Stimulated activated CD4-positive, alpha-beta T cell treated with anti-CD3 and anti-CD28 coated beads, Interleukin-1b, Interleukin-23, amount 100 ng/mL, for 4 hours (primary cell): ENCODE data around the gene GYG1.
"Not testable (repeated sequence)": the region's sequence is repeated elsewhere in the genome, so short reads cannot be mapped to it uniquely, and the experiment has no call there.

Experiments
- DNase-seq, 2 donors: peaks; one replicate each; pipeline ENCODE4 v3.0.0-alpha.2; 2020; ENCODE audit warnings: low read depth in 2 of 2

GYG1 gene

DNA sequence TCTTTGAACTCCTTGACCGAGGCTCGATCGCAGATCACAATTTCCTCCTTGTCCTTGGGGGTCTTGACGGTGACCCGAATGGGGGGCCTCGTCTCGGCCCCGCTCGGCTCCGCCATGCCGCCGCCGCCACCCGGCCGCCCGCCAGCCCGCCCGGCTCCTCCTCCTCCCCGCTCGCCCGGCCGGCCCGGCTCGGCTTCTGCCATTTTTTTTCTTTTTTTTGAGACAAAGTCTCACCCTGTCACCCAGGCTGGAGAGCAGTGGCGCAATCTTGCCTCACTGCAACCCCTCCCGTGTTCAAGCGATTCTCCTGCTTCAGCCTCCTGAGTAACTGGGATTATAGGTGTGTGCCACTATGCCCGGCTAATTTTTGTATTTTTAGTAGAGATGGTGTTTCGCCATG lies 3.8 kb upstream of the GYG1 start:
- DNase-seq: not testable (repeated sequence)

DNA sequence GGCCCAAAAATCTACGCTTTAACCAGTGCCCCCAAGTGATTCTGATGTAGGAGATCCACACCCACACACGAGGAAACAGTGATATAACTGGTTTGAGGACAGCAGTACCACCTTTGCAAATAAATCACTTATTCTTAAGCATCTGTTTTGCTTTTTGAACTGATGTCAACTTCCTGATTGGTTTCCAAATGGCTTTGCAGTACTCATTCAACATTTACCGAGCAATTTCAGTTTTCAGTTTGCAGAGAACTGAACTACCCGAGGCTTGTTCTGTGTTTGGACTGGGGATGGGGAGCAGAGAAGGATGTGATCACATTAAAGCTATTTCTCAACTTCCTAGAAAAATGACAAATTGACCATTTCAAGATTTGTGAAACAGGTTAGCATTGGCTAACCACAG lies 1.1 kb upstream of the GYG1 start:
- DNase-seq: no peak

DNA sequence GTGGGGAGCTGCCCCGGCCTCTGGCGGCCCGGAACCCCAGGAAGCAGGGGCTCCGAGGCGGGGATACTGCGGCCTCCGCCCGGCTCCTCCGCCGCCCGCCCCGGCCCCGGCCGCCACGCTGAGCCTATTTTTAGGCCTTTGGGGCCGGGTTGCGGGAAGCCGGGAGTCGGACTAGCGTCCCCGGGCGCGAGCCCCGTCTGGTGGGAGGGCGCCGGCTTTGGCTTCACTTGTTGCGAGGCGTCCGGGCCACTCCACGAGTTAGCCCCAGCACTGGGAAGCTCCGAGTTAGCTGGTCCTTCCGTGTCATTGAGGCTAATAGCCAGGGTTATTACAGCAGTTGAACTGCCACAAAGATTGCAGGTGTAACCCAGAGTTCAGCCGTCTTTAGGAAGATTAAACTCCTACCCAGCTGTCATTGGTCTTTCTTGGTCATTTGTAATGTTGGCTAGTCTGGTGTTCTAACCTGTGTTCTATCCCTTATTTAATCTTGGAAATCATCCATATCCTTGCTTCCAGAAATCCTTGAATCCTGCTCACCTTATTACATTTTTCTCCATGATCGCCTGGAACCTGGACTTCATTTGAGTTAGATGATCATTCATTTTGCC lies 791 bp downstream of the GYG1 start:
- DNase-seq: no peak

DNA sequence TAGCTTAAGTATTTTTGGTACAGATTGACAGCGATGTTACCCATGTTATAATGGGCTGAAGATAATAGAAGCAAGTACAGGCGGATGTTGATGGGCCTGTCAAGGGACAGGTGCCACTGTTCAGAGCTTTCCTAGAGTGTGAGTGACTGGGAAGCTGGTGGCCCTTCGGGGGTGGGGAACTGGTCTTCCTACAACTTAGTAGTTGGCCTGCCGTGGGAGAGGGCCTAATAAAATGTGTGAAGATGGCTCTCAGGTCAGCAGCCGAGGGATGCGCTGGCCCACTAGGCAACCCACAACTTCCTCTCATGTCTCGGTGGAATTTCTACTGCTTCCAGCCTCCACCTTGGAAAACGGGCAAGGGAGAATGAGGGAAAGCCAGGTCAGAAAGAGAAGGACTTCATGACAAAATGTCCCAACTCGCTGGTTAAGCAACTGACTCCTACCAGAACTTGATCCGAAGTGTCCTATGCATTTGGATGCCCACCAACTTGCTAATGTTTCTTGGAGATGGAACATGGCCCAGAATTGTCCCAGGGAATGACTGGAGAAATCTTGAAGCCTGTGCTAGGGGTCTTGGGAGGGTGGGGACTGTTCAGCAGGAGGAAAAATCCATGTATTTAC lies 1.4 kb downstream of the GYG1 start:
- DNase-seq: no peak

DNA sequence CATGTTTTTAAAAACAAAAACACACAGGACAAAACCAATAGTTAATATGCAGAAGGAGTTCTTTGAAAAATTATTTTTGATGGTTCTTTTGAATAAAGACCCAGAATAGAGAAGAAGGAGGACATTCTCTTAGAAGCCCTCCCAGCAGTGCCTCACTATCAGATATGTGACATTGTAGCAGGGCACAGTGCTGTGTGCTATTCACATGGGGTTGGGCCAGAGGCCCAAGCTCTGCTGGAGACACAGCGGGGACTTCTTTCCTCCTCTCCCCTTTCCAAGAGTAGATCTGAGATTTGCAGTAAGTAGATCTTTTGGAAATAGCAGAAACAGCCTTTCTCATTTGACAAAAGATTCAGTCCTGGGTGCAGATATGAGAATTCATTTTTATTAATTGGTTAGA lies 6.3 kb downstream of the GYG1 start:
- no peak for DNase-seq

DNA sequence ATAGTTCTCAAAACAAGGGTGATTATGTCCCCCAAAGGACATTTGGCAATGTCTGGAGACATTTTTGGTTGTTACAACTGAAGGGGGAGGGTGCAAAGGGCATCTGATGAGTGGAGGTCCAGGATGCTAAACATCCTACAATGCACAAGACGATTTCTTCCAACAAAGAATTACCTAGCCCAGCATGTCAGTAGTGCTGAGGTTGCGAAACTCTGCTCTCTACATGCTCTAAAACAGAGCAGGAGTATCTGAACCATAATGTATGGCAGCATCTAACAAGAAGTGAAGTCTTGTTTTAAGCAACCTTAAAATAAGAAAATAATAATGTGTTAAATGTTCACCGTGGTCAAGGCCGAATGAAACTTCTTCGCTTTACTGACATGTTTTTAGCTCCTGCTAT lies 7.0 kb downstream of the GYG1 start:
- DNase-seq: no peak

DNA sequence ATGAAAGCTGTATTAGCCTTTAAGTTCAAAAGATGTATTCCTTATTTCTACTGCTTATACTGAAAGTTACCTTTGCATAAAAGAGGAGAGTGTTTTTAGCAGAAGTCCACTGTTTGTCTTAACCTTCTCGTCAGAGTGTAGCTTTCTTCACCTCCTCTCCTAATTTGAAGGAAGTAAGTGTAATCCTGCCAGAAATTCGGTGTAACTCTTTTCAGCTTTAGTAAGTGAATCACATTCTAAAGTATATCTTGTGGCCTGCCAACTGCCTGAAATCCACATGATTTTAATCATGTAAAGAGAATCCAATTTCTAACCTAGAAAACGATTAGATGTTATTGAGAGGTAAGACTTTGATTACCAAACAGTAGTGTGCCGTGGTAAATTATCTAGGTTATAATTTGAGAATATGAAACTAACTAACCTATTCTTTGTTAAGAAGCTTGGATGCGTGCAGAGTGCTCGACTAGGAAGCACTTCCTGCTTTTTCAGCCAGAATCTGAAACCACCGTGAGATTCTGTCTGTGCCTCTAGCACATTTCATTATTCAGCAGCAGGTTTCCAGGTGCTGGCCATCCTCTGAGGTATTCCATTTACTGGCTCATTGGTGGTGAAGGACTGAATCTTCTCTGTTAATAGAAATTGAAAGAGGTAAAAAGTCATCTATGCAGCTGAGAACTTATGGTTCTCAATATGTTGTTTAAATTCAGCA lies 7.5 kb downstream of the GYG1 start:
- no peak for DNase-seq

DNA sequence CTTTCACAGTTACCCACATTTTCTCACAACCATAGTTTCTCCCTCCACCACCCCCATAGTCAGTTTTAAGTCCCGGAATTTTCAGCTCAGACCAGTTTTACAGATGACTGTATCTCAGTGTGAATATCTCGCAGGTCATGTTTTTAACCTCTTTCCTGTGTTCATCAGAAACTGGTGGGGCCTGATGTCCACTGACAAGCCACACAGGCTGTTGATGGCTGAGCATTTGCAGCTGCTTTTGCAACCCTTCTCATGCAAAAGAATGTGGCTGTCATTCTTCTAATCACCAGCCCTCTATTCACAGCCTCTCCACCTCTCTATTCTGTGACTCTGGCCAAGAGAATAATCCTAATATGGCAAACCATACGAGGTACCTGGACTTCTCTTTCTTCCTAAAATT lies 8.5 kb downstream of the GYG1 start:
- DNase-seq: no peak

DNA sequence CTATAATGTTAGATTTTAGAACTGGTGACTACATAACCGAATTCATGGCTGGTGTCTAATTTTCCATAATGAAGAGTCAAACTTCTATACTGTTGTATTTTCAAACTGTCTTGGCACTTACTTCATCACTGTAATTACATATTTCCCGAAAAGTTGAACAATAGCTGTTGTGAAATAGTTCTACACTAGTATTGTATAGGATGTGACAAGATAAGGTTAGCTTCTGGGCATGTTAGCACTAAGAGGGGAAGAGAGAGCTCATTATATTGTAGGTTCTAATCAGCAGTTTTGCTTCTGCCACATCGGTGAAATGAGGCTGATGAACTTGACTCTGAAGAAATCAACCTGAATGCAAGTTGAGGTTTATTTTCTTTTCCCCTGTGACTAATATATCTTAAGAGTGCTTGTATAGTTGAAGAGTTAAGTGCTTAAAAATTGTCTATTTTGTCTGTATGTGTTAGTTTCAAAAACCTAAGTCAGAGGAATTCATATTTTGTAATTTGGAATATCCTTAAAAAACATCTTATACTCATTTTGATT lies 8.9 kb downstream of the GYG1 start:
- DNase-seq: no peak

DNA sequence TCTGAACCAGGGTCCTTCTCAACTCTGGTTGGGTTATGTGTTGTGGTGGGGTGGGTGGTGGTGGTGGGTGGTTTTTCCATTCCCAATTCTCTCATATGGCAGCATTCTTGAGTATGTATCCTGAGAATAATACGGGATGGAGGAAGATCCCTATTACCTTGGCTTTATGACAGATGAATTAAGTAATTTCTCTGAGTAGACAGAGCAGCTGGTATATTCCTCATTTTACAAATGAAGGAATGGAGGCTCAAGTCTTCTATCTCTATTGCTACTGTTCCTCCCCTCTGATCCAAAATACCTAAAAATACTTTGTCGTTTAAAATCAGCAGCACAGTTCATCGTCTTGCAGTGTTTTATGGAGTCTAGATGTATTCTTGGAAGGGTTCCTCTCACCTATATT lies 10.4 kb downstream of the GYG1 start:
- DNase-seq: no peak

DNA sequence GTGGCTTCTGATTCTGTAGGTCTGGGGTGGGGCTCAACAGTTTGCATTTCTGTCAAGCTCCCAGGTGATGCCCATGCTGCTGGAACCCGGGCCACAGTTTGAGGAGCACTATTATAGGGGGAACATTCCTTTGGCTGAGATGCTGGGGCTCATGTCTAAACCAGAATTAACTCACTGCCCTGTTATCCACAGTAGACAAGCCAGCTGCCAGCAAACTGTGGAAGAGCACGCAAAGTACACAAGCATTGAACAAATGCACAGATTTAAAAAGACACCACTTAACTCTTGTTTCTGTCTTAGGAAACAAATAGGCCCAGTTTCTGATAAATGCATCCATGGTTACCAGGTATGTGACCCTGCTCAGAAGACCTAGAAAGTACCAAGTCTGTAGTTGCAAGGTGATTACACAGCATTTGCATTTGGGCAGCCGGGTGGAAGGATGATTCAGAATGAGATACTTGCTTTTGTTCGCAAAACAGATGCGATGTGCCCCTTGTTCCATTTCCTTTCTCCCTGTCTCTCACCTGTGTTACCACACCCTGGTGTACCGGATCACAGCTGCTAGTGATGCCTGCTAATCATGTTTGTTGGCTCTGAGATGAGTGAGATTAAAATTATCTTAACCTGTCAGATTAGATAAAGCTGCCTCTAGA lies 12.4 kb downstream of the GYG1 start:
- DNase-seq: no peak

DNA sequence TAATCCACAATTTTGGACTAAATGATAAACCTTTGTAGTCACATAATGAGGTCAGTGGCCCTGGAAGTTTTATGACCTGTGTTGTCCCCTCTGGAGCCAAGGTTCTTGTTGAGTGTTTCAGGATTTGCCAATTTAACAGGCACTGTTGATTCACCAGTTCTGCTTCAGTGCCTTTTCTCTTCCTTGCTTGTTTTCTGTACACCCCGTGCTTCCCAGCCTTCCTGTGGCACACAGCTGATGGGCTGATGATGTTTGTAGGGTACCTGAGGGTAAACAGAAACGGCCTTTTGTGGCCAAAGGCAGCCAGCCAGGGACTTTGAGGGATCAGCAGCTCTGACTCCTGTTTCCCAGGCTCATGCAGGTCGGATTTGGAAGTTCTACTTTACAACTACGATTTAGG lies 13.3 kb downstream of the GYG1 start:
- DNase-seq: no peak

DNA sequence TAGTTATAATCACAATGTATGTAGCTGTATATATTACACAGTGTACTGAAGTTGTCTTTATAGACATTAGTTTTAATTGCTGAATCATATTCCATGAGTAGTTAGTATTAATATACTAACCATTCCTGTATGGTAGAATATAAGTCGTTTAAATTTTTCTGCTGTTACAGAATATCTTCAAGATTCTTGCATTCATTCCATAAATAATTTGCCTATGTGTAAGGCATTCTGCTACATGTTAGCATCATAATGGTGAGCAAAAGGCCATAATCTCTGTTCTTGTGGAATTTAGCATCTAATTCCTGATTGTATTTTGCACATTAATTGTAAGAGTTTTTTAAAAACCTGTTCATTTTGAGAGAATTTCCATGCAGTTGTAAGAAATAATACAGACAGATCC lies 14.1 kb downstream of the GYG1 start:
- no peak for DNase-seq

DNA sequence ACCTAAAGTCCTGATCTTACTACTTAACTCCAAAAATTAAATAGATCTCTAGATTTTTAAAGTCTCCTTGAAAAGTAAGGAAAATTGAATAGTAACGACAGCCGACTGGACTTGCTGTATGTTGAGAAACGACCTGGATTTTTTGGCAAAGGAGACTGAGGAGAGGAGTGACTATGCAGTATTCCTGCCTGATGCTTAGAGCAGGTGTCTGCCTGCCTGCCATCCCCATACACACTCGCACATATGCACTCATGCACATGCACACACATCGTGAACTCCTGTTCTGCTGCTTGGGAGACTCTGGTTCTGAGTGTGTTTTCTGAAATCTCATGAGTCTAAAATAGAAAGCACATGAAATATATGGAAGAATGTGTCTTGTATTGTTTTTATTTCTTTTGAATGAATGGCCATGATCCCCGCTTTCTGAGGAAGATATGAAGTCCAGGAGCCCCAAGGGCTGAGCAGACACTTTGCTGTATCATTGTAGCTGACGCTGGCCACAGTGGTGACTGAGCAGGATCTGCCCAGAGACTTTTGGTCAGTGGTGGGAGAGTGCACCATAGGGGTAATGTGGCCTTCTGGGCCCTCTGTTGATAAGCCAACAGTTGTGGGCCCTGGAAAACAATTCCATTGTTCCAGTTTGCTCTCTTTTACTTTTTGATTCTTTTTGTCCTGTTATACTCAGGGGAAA lies 16.4 kb downstream of the GYG1 start:
- no peak for DNase-seq

DNA sequence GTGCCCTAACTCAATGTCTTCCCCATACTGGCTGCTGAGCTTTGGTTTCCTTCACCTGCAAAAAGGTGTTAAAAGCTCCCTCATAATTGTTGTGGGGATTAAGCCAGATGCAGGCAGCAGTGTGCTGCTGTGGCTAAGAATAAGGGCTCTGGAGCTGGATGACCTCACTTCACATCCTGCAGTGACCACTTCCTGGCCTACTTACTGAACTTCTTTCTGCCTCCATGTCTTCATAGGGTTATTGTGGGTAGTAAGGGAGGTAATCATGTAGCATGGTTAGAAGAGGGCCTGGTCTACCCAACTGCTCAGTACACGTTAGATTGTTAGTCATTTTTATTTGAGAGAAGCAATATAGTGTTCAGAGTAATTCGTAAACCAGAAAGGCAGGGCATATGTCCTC lies 18.4 kb downstream of the GYG1 start:
- DNase-seq: no peak

DNA sequence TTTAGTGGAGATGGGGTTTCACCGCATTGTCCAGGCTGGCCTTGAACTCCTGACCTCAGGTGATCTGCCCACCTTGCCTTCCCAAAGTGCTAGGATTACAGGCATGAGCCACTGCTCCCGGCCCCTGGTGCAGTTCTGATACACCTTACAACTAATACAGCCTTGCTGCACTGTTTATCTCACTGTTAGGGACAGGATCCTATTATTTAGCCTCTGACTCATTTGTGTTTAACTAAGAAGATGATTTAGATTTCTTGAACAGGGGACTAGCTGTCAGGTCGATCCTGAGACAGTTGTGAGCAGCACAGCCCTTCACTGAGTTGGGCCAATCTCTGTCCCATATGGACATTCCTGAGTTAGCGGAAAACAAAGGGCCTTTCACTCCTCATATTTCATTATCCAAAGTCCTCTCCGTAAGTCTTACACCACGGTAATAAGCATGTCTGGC lies 19.2 kb downstream of the GYG1 start:
- no peak for DNase-seq

DNA sequence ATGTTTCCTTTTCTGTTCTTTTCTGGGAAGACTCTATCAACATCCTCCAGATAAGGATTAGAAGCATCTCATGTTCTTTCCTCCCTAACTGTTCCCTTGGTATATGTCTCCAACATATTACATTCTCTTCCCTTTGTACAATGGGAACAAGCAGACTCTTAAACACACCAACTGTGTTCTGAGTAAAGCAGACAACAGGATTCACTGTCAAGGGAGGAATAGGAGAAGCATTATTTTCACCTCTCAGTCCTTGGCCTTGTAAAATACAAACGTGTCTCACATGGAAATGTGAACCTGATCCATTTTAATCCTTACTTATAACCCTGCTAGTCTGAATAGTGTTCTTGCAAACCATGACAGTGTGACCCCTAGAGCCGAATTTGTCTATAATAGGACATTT lies 19.6 kb downstream of the GYG1 start:
- DNase-seq: no peak

DNA sequence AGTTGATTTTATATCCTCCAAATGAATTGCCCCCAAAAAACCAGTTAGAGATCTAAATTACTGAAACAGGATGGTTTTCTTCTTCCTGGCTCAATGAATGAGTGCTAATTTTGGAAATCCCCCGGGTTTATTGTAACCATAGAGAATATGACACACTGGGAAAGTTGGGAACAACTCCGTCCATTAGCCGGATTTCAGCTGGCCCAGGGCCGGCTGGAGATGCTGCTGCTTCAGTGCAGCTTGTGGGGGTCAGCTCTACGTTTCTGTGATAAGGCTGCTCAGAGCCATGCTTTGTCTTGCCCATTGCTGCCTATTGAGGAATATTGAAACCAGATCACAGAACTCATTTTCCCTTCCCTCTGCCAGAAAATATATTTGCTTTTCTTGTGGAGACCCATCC lies 20.3 kb downstream of the GYG1 start:
- DNase-seq: no peak

DNA sequence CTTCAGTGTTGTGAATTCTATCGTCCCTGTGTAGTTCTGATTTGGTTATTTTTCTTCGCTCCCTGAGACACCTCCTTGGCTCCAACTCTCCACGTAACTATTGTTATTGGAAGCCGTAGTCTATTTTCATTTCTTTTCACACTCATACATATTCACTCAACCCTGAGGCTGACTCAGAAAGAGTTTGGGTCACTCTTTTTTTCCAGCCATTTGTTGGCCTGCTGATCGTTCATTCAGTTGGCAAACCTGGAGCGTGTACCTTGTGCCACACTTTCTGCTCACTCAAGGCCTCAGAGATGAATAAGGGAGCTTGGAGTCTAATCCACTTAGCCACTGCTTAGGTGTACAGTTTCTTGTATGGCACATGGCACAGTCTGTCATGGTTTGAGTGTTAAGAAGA lies 22.4 kb downstream of the GYG1 start:
- DNase-seq: no peak

DNA sequence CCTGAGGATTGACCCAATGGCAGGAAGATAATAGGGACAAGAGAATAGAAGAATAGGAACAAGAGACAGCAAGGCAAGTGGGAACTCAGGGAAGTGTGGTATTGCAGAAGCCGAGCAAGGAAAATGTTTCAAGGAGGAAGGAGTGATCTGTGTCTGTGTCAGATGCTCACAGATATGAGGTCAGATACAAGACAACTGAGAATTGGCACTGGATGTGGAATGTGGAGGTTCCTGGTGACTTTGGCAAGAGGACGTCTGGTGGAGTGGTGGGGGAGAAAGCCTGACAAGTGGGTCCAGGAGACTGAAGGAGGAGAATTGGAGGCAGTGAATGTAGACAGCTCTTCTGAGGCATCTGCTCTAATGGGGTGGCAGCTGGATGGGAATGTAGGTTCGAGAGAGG lies 24.1 kb downstream of the GYG1 start:
- DNase-seq: no peak

DNA sequence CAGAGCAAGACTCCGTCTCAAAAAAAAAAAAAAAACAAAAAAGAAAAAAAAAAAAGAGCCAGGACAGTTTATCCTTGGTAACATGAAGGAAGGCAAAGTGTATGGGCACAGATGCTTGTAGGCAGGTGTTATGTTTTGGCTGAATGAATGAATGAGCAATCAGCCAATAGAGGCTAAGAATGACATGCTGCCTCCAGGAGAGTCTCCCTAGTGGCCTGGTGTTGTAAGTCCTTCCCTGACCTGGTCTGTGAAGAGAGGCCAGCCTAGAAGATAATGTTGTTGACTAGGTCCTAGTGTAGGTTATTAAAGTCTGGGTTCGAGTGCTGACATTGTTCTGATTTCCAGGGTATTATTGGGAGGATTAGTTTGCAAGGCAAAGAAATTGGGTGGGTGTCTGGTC lies 24.9 kb downstream of the GYG1 start:
- DNase-seq: no peak
